Kidney epithelial cell (primary cell): ENCODE measurements around the gene PELI2. TPM values are rescaled to one million over a fixed set of nuclear protein-coding genes. Genes with fewer than 3 reads are reported as not detected.

Source experiments
- DNase-seq: peaks from one replicate; pipeline ENCODE4 v3.0.0-alpha.2; 2010; ENCODE audit warnings: low read depth
- H3K27me3 ChIP-seq: 2 replicates; pipeline ENCODE4 v1.6.0; 2011; ENCODE audit warnings: low read length; ENCODE audit not compliant: control insufficient read depth, insufficient read depth
- H3K36me3 ChIP-seq: 2 replicates; pipeline ENCODE4 v1.5.1; 2011; ENCODE audit warnings: low read length; ENCODE audit not compliant: control insufficient read depth, insufficient read depth
- H3K4me3 ChIP-seq: 2 replicates; pipeline ENCODE4 v1.5.1; 2011; ENCODE audit warnings: low read depth, mild to moderate bottlenecking, control low read depth, low read length
- total RNA-seq: library from RNA; depleted of rRNA; stranded (reverse); fragments of >200 nt; gene quantifications from 2 replicates; pipeline ENCODE4 v1.2.3, GENCODE V29; 2015
- TF ChIP-seq, protein P1 (sequence below): IDR thresholded peaks from 2 replicates; pipeline ENCODE4 v1.5.1; 2011; ENCODE audit warnings: mild to moderate bottlenecking, moderate library complexity, low read length, control low read depth, inconsistent platforms; ENCODE audit not compliant: insufficient read depth, poor library complexity, severe bottlenecking

The PELI2 gene
- total RNA-seq, 1 donor from 2014 or later: 4.8 TPM

DNA sequence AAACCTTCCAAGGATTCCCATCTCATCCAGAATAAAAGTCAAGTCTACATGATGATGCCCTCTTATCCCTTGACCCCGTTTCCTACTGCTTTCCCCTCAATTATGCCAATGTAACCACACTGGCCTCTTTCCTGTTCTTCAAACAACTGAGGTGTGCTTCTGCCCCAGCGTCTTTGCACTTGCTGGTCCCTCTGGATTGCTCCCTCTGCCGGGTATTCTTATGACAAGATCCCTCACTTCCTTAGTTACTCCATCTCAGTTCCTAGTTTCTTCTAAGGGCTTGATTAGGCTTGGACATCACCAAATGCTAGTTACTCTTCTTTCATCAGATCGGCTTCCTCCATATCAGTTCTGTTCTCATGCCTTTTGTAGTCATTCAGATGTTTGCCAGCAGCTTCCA lies 32.7 kb upstream of the PELI2 start:
- DNase-seq: no peak
- Histone ChIP-seq H3K27me3 (no peaks in the 10 kb centered on the region), H3K36me3 (no peaks in the 10 kb centered on the region), H3K4me3 (no peak overlapping the region)
- TF ChIP-seq, protein P1, sequence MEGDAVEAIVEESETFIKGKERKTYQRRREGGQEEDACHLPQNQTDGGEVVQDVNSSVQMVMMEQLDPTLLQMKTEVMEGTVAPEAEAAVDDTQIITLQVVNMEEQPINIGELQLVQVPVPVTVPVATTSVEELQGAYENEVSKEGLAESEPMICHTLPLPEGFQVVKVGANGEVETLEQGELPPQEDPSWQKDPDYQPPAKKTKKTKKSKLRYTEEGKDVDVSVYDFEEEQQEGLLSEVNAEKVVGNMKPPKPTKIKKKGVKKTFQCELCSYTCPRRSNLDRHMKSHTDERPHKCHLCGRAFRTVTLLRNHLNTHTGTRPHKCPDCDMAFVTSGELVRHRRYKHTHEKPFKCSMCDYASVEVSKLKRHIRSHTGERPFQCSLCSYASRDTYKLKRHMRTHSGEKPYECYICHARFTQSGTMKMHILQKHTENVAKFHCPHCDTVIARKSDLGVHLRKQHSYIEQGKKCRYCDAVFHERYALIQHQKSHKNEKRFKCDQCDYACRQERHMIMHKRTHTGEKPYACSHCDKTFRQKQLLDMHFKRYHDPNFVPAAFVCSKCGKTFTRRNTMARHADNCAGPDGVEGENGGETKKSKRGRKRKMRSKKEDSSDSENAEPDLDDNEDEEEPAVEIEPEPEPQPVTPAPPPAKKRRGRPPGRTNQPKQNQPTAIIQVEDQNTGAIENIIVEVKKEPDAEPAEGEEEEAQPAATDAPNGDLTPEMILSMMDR: no peak

DNA sequence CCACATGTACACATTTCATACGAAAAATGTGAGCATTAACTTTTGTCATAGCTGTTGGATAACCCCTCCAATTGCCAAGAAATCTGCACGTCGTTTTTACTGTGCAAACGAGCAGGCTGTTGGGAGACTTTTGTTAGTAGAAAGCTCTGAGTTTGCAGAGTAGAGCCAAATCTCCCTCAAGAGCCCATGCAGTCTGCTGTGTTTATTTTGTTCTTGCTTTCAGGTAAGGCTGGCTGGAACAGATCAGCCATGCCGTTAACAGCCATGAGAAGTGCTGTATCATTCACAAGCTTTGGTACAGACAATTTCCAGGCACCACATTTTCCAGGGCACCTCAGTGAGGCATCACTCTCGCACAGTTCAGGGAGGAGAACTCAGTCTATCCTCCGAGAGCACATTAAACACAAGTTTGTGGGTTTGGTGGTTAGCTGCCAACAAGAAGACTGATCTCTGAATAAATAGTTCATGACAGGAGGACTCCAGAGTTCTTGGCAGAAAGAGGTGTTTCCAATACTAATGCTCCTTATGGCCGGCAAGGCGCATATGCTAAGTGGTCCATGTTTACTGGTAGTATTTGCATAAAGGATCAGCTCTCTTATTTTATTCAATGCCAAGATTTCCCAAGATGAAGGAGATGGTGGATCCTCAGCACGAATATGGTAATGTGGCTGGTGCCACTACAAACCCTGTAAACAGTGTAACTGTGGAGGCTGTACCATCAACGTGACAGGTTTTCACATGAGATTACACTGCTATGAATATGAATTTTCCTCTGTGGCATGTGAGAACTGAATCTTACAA lies 30.3 kb upstream of the PELI2 start:
- Histone ChIP-seq H3K27me3 (no peaks in the 10 kb centered on the region), H3K36me3 (no peaks in the 10 kb centered on the region), H3K4me3 (no peak overlapping the region)
- no peak for DNase-seq
- TF ChIP-seq, protein P1: no peak

DNA sequence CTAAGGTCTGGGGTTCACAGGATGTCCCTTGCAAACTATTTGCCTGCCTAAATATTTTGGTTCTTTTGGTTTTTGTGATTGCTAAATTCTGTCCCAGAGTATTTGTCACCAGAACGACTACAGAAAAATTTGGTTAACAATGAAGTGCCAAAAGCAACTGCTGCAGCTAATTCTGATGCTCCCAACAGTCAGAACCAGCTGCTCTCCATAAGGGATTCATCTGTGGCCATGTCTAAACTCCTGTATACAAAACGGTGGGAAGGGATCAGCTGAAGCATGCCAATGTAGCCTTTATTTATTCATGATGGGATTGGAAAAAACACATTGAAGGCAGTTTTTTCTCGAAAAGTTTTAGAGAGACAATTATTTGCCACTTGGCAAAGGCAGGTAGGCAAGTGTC lies 29.3 kb upstream of the PELI2 start:
- DNase-seq: no peak
- TF ChIP-seq, protein P1: no peak
- Histone ChIP-seq H3K4me3 (no peak overlapping the region), H3K36me3 (no peaks in the 10 kb centered on the region), H3K27me3 (no peaks in the 10 kb centered on the region)

DNA sequence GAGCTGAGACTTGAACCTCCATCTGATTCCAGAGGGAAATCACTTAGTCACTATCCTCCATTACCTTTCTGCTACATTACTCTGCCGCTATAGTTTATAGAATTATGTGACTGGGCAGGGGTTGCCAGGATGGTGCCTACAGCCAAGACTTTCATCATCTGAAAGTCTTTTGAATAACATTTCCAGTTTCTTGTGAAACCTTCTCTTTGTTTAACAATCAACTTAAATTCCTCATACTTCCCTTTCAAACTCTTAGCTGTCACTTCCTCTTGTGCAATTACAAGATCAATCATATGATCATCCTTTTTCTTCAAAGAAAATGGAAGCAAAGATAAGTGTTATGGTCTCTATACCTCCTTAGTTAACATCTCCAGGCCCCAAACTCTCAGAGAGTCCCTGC lies 25.4 kb upstream of the PELI2 start:
- no peaks in the 10 kb centered on the region for H3K27me3 ChIP-seq
- no peaks in the 10 kb centered on the region for H3K36me3 ChIP-seq
- no peak for DNase-seq
- no peak overlapping the region for H3K4me3 ChIP-seq
- TF ChIP-seq, protein P1: no peak

DNA sequence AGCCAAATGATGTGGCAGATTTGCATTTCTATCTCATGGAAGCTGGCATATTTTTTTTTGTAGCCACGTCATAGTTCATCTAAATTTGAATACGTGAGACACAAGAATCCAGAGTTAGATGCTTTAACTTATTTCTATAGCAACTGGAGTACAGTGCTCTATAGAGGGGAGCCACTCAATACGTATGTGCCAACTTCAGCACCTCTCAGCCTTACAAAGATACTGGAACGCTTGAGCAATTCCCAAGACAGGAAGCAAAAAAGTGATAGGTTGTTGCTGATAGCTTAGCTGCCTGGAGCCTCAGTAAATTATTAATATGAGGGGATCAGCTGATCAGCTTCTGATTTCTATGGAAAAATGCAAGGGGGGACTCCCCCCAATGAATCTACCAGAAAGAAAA lies 24.1 kb upstream of the PELI2 start:
- H3K4me3 ChIP-seq: no peak overlapping the region
- no peaks in the 10 kb centered on the region for H3K27me3 ChIP-seq
- TF ChIP-seq, protein P1: no peak
- no peak for DNase-seq
- no peaks in the 10 kb centered on the region for H3K36me3 ChIP-seq

DNA sequence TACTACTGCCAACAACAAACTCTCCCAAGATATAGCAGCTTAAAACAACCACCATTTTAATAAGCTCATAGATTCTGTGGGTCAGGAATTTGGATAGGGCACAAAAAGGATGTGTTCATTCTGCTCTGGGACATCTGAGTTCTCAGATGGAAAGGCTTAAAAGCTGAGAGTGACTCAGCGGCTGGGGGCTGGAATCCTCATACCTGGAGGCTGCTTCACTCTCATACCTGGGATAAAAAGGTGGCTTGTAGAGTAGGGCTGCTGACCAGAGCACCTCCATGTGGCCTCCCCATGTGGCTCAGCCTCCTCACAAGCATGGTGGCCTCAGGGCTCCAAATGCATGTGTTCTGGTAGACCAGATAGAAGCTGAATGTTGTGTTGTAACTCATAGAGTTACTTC lies 20.2 kb upstream of the PELI2 start:
- no peak for DNase-seq
- H3K27me3 ChIP-seq: no peaks in the 10 kb centered on the region
- no peak overlapping the region for H3K4me3 ChIP-seq
- TF ChIP-seq, protein P1: no peak
- no peaks in the 10 kb centered on the region for H3K36me3 ChIP-seq
